Activated T-cell treated with anti-CD3 and anti-CD28 coated beads, Interleukin-2, amount 50 U/mL, for 72 hours (primary cell): ENCODE data around the gene ADAMTSL2. TPM values are rescaled to one million over a fixed set of nuclear protein-coding genes. Genes with fewer than 3 reads are reported as not detected.

Source experiments
- ATAC-seq, 2 donors: fragments of 150-1000 bp; cut with Tn5 transposase; replicated peaks in 1 of 2; 2 replicates each; pipeline ENCODE4 v1.10.0; 2021; ENCODE audit warnings: moderate library complexity in 2 of 2, mild to moderate bottlenecking in 1 of 2
- DNase-seq, 2 donors: peaks; one replicate each; pipeline ENCODE4 v3.0.0; 2021 to 2022; ENCODE audit warnings: mixed read lengths in 1 of 2
- H3K27ac Mint-ChIP-seq: one replicate; pipeline ENCODE4 v1.8.0; 2022; ENCODE audit warnings: mild to moderate bottlenecking, moderate library complexity, mixed read lengths
- H3K27me3 Mint-ChIP-seq: one replicate; pipeline ENCODE4 v1.8.0; 2022; ENCODE audit warnings: low read depth, mixed read lengths
- H3K36me3 Mint-ChIP-seq, 2 donors: one replicate each; pipeline ENCODE4 v1.8.0; 2022; ENCODE audit warnings: mixed read lengths in 2 of 2, mild to moderate bottlenecking in 1 of 2; ENCODE audit not compliant: insufficient read depth in 2 of 2
- H3K4me1 Mint-ChIP-seq: one replicate; pipeline ENCODE4 v1.8.0; 2022; ENCODE audit warnings: low read depth, mixed read lengths
- H3K4me3 Mint-ChIP-seq, 2 donors: one replicate each; pipeline ENCODE4 v1.8.0; 2022; ENCODE audit warnings: mild to moderate bottlenecking in 2 of 2, mixed read lengths in 2 of 2, moderate library complexity in 2 of 2
- H3K9me3 Mint-ChIP-seq, 2 donors: one replicate each; pipeline ENCODE4 v1.8.0; 2022; ENCODE audit warnings: mixed read lengths in 2 of 2
- total RNA-seq, 2 donors: library from RNA; stranded (reverse); gene quantifications; one replicate each; pipeline ENCODE4 v1.2.3, GENCODE V29; 2022

ADAMTSL2 gene
- under 1 TPM; 0.07 to 0.17 TPM for total RNA-seq

DNA sequence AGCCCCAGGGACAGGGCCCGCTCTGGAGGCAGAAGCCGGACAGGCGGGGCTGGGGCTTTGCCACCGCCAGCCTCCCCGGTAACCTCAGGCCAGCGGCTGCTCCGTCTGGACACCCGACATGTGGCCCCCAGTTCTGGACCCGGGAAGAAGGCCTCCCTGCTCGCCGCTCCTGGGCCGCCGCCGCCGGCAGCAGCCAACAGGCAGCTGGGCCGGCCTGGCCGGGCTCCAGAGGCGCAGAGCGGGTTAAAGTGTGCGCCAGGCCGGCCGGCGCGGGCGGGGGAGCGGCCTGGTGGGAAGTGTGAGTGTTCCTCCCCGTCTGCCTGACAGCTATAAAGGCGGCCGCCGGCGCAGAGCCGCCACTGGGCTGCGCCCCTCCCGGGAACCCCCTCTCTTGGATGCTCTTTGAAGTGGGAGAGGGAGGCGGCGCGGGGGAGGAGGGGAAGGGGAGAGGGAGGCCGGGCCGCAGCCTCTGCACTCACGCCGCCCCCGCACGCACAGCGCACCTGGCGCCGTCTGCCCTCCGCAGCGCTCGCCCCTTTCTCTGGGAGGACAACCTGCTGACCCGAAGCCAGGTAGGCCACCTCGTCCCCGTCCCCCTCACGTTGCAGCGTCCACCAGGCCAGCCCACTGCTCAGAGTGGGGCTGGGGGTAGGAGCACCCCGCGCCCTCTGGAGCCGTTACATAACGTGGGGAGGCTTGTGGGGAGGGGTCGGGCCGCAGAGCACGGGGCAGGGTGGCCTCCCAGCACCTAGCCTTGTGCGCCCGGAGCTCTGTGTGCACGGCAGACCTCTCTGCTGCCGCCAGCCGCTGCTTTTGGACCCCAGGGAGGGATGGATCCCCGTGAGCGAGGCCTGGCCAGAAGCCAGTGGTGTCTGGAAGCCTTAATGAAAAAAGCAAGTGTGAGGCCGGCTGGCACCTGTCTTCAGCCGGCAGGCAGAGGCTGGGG, at the start of gene ADAMTSL2:
ADAMTSL2 (plus strand) TSS at position 359 of the 946 bp plus-strand sequence. CDS start 2,009 bp downstream, outside the sequence.
- DNase-seq (peak; percentile 9 to 25), ATAC-seq (peak; percentile 37 to 51)
- H3K36me3 Mint-ChIP-seq = no peaks in the 10 kb centered on the region
- peak within 1 kb of the TSS in 1 of 2 donors; percentile 36 for H3K4me3 Mint-ChIP-seq
- H3K27me3 Mint-ChIP-seq = peaks cover 19% of the 10 kb centered on the region
- H3K27ac Mint-ChIP-seq = no peak within 1 kb of the TSS
- peaks cover 16% of the 10 kb centered on the region for H3K4me1 Mint-ChIP-seq
- H3K9me3 Mint-ChIP-seq = no peaks in the 10 kb centered on the region

DNA sequence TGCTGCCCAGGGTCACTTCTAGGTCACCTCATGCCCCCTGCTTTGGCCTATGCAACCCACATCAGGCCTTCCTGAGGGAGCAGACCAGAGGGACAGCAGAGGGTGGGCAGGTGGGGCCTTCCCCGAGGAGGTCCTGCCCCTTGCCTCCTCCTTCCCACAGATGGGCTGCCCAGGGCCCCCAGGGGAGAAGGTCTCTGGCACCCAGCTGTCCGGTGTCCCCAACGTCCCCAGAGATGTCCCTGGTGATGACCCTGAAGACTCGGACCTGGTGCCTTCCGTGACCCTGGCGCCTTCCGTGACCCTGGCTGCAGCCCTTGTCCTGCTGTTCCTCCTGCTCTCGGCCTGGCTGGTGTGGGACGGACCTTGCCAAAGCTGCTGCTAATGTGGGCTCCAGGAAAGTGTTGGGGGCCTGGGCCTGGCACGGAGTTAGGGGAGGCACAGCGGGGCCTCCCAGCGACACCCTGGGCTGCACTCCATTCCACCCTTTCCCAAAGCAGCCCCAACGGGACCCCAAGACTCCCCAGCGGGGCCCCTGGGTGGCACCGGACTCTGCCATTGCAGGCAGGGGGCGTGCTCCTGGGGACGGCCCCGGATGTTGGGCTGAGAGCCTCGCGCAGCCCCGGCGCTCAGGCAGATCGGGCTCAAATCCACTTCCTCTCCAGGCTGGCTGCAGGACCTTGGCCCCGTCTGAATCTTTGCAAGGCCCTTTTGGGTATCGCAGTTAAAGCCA, 48.8 kb upstream of the ADAMTSL2 start:
- Mint-ChIP-seq H3K4me1 (peaks cover 9% of the 10 kb centered on the region), H3K27ac (no peak overlapping the region), H3K9me3 (no peaks in the 10 kb centered on the region), H3K4me3 (peak overlapping the region; percentile 28 to 65), H3K36me3 (no peaks in the 10 kb centered on the region), H3K27me3 (no peaks in the 10 kb centered on the region)
- DNase-seq (peak; percentile 23 to 27), ATAC-seq (peak; percentile 59 to 61)

DNA sequence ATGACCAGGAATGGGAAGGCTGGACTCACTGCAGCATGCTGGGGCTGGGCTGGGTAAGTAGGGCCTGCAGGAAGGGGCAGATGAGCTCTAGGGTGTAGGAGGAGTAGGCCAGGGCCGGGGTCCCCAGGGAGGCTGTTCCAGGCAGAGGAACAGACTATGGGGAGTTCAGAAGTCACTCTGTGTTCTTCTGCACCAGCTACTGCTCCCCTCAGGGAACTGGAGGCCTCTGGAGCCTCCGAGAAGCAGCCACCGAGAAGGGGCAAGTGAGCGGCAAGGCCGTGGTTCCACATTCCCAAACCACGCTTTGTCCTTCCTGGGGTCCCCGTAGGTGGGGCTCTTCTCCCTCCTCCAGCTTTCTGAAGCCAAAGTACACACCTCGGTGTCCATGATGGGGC, 47.2 kb upstream of the ADAMTSL2 start:
- H3K27me3 Mint-ChIP-seq = no peaks in the 10 kb centered on the region
- H3K4me1 Mint-ChIP-seq = peaks cover 9% of the 10 kb centered on the region
- ATAC-seq = no peak
- no peaks in the 10 kb centered on the region for H3K36me3 Mint-ChIP-seq
- H3K27ac Mint-ChIP-seq = no peak overlapping the region
- no peaks in the 10 kb centered on the region for H3K9me3 Mint-ChIP-seq
- no peak for DNase-seq
- H3K4me3 Mint-ChIP-seq = no peak overlapping the region

- Mint-ChIP-seq H3K27ac (no peak overlapping the region), H3K36me3 (no peaks in the 10 kb centered on the region)
These were observed 45.7 kb upstream of the ADAMTSL2 start for GRCh38 chr9:133488686-133489252.

GRCh38 chr9:133489253-133490190, 45.0 kb upstream of the ADAMTSL2 start:
- no peaks in the 10 kb centered on the region for H3K36me3 Mint-ChIP-seq
- no peak for ATAC-seq
- no peak overlapping the region for H3K4me3 Mint-ChIP-seq
- no peak overlapping the region for H3K27ac Mint-ChIP-seq
- no peaks in the 10 kb centered on the region for H3K9me3 Mint-ChIP-seq
- no peak for DNase-seq
- H3K4me1 Mint-ChIP-seq = peaks cover 9% of the 10 kb centered on the region
- H3K27me3 Mint-ChIP-seq = no peaks in the 10 kb centered on the region

More at GRCh38 chr9:133488686-133489252, 45.7 kb upstream of the ADAMTSL2 start:
- Mint-ChIP-seq H3K27me3 (no peaks in the 10 kb centered on the region), H3K4me1 (peaks cover 9% of the 10 kb centered on the region), H3K9me3 (no peaks in the 10 kb centered on the region), H3K4me3 (no peak overlapping the region)
- ATAC-seq = no peak
- DNase-seq = no peak

- ATAC-seq (no peak), DNase-seq (no peak)
- Mint-ChIP-seq H3K27ac (no peak overlapping the region), H3K27me3 (no peaks in the 10 kb centered on the region), H3K36me3 (no peaks in the 10 kb centered on the region), H3K4me3 (no peak overlapping the region), H3K4me1 (peaks cover 9% of the 10 kb centered on the region), H3K9me3 (no peaks in the 10 kb centered on the region)
These were observed 44.3 kb upstream of the ADAMTSL2 start for GRCh38 chr9:133490201-133490681.

DNA sequence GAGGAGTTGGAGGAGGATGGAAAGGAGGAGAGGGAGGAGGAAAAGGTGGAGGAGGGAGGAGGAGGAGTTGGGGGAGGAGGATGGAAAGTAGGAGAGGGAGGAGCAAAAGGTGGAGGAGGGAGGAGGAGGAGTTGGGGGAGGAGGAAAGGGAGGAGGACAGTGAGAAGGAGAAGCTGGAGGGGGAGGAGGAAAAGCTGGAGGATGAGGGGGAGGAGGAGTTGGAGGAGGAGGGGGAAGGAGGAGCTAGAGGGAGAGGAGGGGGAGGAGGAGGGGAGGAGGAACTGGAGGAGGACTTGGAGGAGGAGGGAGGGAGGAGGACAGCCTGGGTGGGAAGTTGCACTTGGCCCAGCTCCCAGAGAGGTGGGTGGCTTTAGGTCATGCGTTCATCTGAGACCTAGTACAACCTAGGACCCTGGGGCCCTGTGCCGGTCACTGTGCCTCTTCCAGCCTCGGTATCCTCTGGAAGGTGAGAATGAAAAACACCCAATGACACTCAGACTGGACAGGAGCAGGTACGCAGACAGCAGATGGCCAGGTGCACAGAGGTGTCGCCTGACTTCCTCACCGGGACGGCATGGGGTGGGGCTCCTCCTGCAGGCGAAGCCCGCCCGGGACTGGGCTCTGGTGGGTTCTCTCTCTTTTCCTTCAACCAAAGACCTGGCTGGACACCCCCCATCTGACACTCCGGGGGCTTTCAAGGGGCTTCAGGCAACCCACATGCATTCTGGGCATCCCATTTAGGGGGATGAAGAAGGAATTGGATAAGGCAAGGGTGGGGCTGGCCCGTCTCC, 43.4 kb upstream of the ADAMTSL2 start:
- H3K4me1 Mint-ChIP-seq = peaks cover 6% of the 10 kb centered on the region
- H3K27ac Mint-ChIP-seq = no peak overlapping the region
- H3K36me3 Mint-ChIP-seq = no peaks in the 10 kb centered on the region
- no peak overlapping the region for H3K4me3 Mint-ChIP-seq
- DNase-seq = no peak
- no peaks in the 10 kb centered on the region for H3K27me3 Mint-ChIP-seq
- no peaks in the 10 kb centered on the region for H3K9me3 Mint-ChIP-seq
- no peak for ATAC-seq

DNA sequence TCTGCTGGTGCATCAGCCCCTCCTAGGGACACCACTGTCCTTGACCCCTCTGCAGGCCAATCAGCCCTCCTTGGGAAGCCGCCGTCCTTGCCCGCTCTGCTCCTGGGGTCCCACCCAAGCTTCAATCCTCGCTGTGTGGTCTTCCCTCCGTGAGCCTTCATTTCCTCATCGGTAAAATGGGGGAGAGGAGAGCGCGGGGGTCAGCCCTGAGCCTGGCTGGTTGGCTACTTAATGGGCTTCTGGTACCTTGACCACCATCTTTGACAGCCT, 42.9 kb upstream of the ADAMTSL2 start:
- Mint-ChIP-seq H3K4me1 (peaks cover under 1% of the 10 kb centered on the region), H3K36me3 (no peaks in the 10 kb centered on the region), H3K9me3 (no peaks in the 10 kb centered on the region), H3K27me3 (no peaks in the 10 kb centered on the region), H3K27ac (no peak overlapping the region), H3K4me3 (no peak overlapping the region)
- DNase-seq (no peak), ATAC-seq (no peak)

GRCh38 chr9:133492061-133493021, 42.2 kb upstream of the ADAMTSL2 start:
- Mint-ChIP-seq H3K9me3 (no peaks in the 10 kb centered on the region), H3K27me3 (no peaks in the 10 kb centered on the region), H3K4me1 (no peaks in the 10 kb centered on the region), H3K4me3 (no peak overlapping the region), H3K27ac (no peak overlapping the region), H3K36me3 (no peaks in the 10 kb centered on the region)
- DNase-seq (no peak), ATAC-seq (no peak)

DNA sequence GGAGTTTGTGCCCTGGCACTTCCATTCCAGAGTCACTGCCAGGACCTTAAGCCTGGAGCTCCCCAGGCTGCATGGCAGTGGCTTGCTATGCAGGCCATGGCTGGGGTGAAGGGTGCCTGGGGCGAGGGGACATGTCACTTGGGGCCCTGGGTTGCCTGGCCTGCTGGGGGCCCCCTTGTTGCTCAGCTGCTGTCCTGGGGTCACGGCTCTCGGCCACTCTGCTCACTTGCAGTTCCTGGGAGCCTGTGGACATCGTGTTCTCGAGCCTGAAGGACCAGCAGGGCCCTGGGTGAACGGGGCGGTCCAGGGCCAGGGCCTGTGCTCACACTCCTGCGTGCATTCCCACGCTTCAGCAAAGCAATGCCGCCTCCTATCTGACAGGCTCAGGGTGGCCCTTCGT, 41.1 kb upstream of the ADAMTSL2 start:
- Mint-ChIP-seq H3K27me3 (no peaks in the 10 kb centered on the region), H3K4me3 (no peak overlapping the region), H3K9me3 (no peaks in the 10 kb centered on the region), H3K36me3 (no peaks in the 10 kb centered on the region), H3K4me1 (no peaks in the 10 kb centered on the region), H3K27ac (no peak overlapping the region)
- no peak for DNase-seq
- ATAC-seq = no peak

- Mint-ChIP-seq H3K27ac (no peak overlapping the region), H3K36me3 (no peaks in the 10 kb centered on the region), H3K4me3 (no peak overlapping the region), H3K4me1 (no peaks in the 10 kb centered on the region), H3K9me3 (no peaks in the 10 kb centered on the region), H3K27me3 (no peaks in the 10 kb centered on the region)
- no peak for DNase-seq
- no peak for ATAC-seq
These were observed 40.5 kb upstream of the ADAMTSL2 start for GRCh38 chr9:133493845-133494540.
